GM19193 (cell line): Measurements from ENCODE around the gene TPCN1.
A peak's percentile ranks its signal among the peaks of the same experiment; 100 is the strongest.

Experiments
- POLR2A ChIP-seq: IDR thresholded peaks from 4 replicates; pipeline ENCODE4 v1.6.1; 2011; ENCODE audit not compliant: insufficient read depth, insufficient read length; ENCODE audit errors: extremely low read depth

Gene TPCN1

GRCh38 chr12:113287146-113287898, 66.1 kb downstream of the TPCN1 start:
- TF ChIP-seq POLR2A, result no peak

- no peak for TF ChIP-seq POLR2A
These were observed 66.6 kb downstream of the TPCN1 start for GRCh38 chr12:113287899-113288282.

DNA sequence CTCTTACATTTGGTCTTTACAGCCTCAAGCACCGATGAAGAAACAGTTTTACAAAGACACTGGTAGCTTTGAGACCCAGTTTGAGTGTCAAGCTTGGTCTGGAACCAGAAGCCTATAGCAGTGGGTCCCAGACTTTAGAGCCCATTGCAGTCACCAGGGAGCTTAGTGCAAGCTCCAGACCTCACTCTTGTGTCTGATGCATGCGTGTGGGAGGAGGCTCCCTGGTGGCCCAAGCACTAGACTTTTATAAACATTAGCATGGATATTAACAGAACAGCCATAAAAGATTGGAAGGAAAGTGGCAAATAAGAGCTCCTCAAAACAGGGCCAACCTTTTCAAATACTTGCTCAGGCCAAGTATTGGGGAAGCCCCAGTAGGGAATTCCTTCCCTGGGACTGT, 68.1 kb downstream of the TPCN1 start:
- TF ChIP-seq POLR2A, result no peak

- TF ChIP-seq POLR2A, result no peak
These were observed 69.2 kb downstream of the TPCN1 start for GRCh38 chr12:113290506-113290905.

GRCh38 chr12:113291586-113291985, 70.3 kb downstream of the TPCN1 start:
- no peak for TF ChIP-seq POLR2A

GRCh38 chr12:113292091-113292490, 70.8 kb downstream of the TPCN1 start:
- TF ChIP-seq POLR2A, result no peak

DNA sequence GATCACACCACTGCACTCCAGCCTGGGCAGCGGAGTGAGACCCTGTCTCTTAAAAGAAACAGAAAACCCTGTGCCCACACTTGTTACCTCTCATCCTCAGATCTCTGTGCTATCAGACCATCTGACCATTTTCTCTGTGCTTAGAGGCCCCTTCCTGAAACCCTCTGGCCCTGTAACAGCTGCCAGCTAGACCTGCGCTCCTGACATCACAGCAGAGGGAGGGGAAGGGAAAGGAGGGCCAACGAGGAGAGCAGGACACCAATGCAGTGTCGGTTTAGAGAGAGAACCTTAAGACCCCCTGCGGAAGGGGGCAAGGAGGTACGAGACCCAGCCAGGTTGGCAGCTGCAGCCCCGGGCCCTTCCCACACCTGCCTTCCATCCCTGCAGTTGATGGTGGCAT, 71.3 kb downstream of the TPCN1 start:
- TF ChIP-seq POLR2A, result no peak

- no peak for TF ChIP-seq POLR2A
These were observed 71.8 kb downstream of the TPCN1 start for GRCh38 chr12:113293100-113293499.

DNA sequence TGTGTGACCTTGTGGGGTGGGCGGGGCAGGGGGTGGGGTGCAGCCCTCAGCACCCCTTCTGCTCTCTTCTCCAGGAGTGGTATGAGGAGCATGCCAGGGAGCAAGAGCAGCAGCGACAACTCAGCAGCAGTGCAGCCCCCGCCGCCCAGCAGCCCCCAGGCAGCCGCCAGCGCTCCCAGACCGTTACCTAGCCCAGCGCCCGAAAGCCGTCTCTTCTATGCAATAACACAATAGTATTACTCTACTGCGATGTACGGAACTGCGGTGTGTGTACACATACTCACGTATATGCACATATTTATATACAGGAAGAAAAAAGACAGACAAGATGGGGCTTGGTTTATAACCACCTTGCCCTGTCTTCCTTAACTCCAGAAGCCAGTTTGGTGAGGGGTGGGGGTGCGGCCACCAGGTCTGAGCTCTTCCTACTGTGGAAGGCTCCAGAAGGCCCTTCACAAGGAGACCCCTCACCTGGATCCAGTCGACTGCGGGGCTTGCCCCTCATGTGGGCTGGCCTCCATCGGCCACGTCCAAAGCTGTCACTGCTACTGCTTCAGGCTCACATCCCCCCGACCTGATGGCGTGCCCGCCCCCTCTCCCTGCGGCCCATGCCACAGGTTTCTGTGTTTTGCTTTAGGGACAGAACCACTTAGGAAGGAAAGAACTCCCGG, 74.8 kb downstream of the TPCN1 start:
- no peak for TF ChIP-seq POLR2A

- no peak for TF ChIP-seq POLR2A
These were observed 75.4 kb downstream of the TPCN1 start for GRCh38 chr12:113296557-113297213.

DNA sequence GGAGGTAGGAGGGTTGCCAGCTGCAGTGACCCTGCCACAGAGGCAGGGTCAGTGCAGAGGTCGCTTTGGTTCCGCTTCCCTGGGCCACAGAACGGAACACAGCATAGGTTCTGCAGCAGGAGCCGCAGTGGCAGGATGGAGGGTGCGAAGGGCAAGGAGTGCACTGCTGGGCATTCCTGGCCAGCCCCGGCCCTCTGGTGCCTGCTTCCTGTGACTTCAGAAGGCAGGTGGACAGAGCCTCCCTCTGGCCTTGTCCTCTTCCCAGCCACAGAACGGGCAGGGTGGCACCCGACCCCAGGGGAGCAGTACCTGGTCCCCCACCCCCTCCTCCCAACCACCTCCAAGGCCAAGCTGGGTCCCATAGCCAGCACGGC, 75.9 kb downstream of the TPCN1 start:
- TF ChIP-seq POLR2A, result no peak

DNA sequence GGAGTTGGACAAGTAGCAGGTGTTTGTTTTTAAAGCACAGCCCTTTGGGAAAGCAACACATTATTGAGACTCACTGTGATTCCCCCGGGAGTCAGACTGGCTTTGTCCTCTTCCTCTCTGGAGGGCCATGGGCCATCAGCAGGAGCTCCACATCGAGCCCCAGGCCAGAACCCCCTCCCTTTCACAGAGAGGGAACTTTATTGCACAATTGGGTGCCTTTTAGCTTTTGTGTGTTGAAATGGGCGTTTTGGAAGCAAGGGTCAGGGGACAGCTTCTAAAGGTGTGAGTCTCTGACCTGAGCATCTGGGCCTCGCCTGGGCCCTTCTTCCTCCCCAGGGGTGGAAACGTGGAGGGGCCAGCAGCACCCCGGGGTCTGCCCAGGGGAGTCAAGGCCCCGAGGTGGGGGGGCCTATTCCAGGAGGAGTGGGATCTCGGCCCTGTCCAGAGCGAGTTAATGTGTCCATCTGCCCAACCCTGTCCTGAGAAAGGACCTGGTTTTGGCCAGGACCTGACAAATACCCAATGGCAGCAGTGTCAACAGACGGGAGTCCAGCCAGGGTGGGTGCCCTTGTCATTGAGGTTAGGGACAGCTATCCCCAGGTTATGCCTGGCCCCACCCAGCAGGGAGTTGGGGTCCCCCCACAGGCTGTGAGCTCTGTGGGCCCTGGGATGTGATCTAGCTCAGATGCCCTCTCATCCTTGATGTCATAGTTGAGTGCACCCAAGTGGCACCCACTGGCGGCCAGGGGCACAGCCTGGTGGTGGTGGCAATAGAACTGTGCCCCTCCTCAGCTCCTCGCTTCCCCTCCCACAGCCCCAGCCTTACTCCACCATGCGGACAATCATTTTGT, 76.6 kb downstream of the TPCN1 start:
- no peak for TF ChIP-seq POLR2A

DNA sequence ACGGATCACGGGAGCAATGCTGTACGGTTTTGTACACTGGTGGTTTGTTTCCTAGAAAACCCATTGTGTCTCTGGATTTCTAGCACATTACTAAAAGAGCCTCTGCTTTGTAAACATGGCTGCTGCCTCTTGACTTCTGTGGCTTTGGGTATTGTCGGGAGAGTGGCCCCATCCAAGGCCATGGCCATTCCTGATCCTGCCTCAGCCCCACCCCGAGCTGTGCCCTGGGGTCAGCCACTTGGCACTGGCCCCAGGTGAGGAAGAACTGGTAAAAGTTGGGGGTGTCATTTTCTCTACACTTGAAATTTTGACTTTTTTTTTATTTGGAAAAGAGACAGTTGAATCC, 77.2 kb downstream of the TPCN1 start:
- TF ChIP-seq POLR2A, result no peak

DNA sequence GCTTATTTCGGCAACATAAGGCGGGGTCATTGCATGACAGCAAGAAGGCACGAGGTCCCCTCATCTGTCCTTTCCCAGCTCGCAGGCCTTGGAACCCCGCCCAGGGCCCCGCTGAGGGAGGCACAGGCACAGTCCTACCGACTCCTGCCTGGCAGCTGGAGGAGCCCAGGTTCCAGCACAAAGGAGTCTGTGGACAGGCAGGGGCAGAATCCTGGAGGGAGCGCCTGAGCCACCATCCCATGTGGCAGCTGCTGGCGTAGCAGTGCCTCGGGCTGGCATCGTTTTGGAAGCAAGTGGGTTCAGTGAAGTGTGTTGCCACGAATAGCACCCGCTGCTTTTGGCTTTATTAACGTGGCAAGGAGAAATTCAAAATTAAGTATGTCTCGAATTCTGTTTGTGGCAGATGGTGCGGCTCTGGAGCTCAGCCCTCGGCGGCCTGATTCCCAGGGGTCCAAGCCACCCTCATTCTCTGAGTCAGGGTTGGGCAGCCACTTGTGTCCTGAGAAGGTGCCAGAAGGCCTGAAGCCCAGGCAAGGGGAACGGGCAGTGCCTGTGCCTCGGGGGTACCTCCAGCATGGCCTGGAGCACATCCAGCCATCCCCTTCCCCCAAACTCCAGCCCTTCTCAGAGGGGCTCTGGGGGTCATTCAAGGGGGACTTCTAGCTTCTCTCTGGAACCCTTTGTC, 77.7 kb downstream of the TPCN1 start:
- peak; percentile 21 for TF ChIP-seq POLR2A
